HG02852 (cell line): ENCODE measurements around the gene DESI2.

Experiments used
- ATAC-seq: cut with Tn5 transposase; IDR thresholded peaks from one replicate; pipeline ENCODE4 v1.9.1; 2021; ENCODE audit warnings: mild to moderate bottlenecking, moderate library complexity; ENCODE audit not compliant: unreplicated experiment

The DESI2 gene

DNA sequence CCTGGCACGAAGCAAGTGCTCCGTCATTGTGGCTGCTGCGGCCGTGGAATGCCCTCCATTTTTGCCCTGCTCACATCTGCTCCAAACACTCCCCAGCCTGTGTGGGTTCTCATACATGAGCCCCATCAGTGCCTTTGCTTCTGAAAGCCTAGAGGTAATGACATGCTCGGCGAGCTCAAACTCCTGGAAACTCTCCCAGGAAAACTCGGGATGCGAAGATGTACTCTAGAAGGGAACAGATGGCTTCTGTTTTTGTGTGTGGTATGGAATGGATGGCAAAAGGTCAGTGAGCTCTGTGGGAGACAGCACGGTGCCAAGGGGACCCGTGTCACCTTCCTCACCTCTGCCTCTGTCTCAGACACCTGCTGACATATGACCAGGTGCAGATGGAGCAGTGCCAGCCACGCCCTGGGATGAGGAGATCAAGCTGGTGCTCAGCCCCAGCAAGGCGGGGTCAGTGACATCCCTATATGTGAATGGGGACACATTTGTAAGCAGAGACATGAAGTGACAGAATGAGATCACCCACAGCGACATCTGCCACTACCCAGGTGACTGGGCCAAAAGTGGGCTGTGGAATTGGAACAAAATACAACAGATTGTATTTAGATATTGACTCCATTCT, 98.5 kb downstream of the DESI2 start:
- no peak for ATAC-seq

DNA sequence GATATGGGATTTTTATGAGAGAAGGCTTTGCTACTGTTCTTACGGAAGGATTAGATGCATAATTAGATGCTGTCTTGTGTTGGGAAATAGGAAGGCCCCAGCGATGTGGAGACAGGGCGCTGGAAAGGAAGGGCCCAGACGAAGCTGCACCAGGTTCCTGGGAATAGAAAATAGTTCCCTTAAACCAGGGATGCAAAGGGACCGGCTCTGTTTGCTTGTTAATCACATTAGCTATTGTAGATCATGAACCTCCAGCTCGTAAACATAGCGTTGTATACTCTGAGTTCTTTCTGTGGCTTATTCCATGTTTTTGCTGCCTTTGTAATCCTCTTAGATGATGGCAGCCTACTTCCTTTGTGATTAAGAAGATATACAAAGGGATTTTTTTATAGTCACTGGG, 102.7 kb downstream of the DESI2 start:
- no peak for ATAC-seq

DNA sequence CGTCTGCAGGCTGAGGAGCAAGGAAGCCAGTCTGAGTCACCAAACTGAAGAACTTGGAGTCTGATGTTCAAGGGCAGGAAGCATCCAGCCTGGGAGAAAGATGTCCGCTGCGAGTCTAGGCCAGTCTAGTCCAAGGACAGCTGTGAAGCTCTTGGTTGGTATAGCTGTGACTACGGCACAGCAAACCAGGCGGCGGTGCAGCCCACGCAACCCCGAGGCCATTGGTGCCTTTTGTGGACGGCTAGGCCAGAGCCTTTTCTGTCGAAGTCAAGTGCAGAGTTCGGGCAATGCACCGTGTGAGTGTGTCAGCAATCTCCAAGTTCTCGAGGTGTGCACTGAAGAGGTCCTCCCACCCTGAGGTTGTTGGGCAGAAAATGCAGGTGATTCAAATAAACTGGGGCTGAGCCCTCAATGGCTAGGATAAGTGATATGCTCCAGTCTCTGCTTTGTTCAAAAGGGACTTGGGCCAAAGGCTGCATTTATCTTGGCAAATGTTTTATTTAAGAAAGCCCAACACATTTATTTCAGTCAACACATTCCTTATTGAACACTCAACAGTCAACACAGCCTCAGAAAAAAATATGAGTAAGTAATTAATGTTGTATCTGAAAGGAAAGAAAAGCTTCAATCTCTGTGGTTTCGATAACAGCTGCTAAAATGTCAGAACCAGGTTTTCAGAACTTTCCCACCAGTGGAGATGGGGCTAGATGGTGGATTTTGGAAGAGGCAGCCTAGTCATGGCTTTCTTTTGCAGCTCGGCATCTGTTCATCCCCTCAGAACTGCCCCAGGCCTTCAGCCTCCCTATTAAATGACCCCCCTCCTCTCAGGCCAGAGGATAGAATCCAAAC, 104.4 kb downstream of the DESI2 start:
- ATAC-seq, result no peak
